Fibroblast of lung (primary cell): ENCODE data around the gene CEP295NL.

Experiments
- CTCF ChIP-seq, 2 donors: IDR thresholded peaks in 1 of 2; conservative IDR thresholded peaks in 1 of 2; 1 replicate in 1 of 2; 2 replicates in 1 of 2; pipeline ENCODE4 v1.5.1; 2011 to 2012; ENCODE audit warnings: low read length in 2 of 2, control low read depth in 1 of 2, inconsistent platforms in 1 of 2, low read depth in 1 of 2, mild to moderate bottlenecking in 1 of 2
- EZH2 ChIP-seq: IDR thresholded peaks from 2 replicates; pipeline ENCODE4 v1.5.1; 2012; ENCODE audit warnings: low read length, control low read depth, mild to moderate bottlenecking; ENCODE audit errors: missing control alignments

GRCh38 chr17:78905116-78905515 is 2.1 kb upstream of the CEP295NL start:
- TF ChIP-seq CTCF (conservative IDR thresholded peaks at IDR 0.05 in 1 of 2, IDR thresholded peaks at IDR 0.05 in 1 of 2; ENCODE audit: low read depth in 1 of 2, low read length in 2 of 2) (no peak), EZH2 (no peak)
